ENCODE results near the gene TSHR.

Gene TSHR

DNA sequence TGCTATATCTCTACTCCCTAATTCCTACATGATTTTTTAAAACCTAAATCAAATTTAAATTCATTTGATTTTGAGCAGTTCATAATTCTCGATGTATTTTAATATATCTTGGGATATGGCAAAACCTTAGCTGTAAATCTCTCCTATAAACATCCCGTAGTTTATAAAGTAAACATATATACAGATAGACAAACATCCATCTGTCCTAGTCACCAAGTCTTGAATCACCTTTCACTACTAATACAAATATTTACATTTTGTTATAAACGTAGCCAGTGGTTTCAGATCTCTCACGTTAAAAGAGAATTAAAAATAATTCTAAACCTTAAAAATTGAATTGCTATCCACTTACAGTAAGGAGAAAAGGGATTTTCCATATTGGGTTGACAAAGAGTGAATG, 107.0 kb downstream of the TSHR start:
- Histone ChIP-seq H2BK15ac (ENCODE audit: low read depth, poor library complexity, severe bottlenecking) (no peak overlapping the region), H2BK12ac (ENCODE audit: low read length in 2 of 2) (no peak overlapping the region), H2BK5ac (ENCODE audit: low read depth, low read length, poor library complexity, severe bottlenecking) (no peak overlapping the region), H3K14ac (ENCODE audit: low read length in 2 of 2) (no peak overlapping the region), H3K23ac (ENCODE audit: low read length in 2 of 2) (no peak overlapping the region), H3K4me1 (ENCODE audit: control insufficient read depth, insufficient read depth, low read depth, low read length) (no peaks in the 10 kb centered on the region), H3K18ac (ENCODE audit: low read depth in 1 of 2, low read length in 2 of 2) (no peak overlapping the region), H4K8ac (ENCODE audit: low read length) (no peak overlapping the region), H3K9ac (ENCODE audit: low read length) (no peak overlapping the region), H4K91ac (ENCODE audit: low read length) (no peak overlapping the region), H3K4ac (ENCODE audit: low read depth in 1 of 2, low read length in 2 of 2) (no peak overlapping the region), H3K4me3 (ENCODE audit: insufficient read depth in 1 of 2, low read depth in 1 of 2, low read length in 2 of 2) (no peak overlapping the region), H2AK5ac (ENCODE audit: low read length, severe bottlenecking) (no peak overlapping the region), H3K36me3 (ENCODE audit: control insufficient read depth in 1 of 2, insufficient read depth in 2 of 2, low read depth in 1 of 2, low read length in 2 of 2) (no peaks in the 10 kb centered on the region), H3K9me3 (ENCODE audit: control insufficient read depth, low read length) (no peaks in the 10 kb centered on the region), H3K79me1 (replicated peaks; ENCODE audit: low read length, poor library complexity, severe bottlenecking) (no peaks in the 10 kb centered on the region), H2BK120ac (ENCODE audit: low read depth, low read length) (no peak overlapping the region), H3K27me3 (ENCODE audit: control insufficient read depth in 1 of 2, insufficient read depth in 1 of 2, low read length in 2 of 2) (peaks cover 0 to 6% of the 10 kb centered on the region in 2 experiments), H3K4me2 (ENCODE audit: low read length, poor library complexity, severe bottlenecking) (no peak overlapping the region), H2AFZ (ENCODE audit: low read depth, low read length) (no peak overlapping the region), H3K27ac (ENCODE audit: low read length, poor library complexity, severe bottlenecking) (no peak overlapping the region)
- no peak for DNase-seq
- 90% methylated on average over 1 of the region's 4 CpGs for WGBS

DNA sequence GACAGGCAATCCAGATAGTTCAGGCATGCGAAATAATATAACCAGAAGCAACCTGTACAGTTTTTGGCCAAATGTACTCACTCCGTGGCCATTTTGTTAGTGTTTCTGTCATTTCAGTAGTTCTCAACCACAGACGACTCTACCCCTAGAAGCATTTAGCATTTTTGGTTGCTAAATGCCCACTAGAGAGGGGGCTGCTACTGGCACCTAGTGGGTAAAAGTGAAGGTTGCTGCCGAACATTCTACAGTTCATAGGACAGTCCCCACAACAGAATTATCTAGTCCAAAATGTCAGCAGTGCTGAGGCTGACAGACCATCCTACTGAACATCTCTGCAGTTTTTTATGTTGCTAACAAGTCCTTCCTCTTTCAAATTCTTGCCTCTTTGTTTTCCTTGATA, 107.4 kb downstream of the TSHR start:
- no peak for DNase-seq
- WGBS, result 21% methylated on average over 4 of the region's 4 CpGs
- Histone ChIP-seq H3K79me1 (replicated peaks; ENCODE audit: low read length, poor library complexity, severe bottlenecking) (no peaks in the 10 kb centered on the region), H2BK15ac (ENCODE audit: low read depth, poor library complexity, severe bottlenecking) (no peak overlapping the region), H3K9ac (ENCODE audit: low read length) (no peak overlapping the region), H3K4me2 (ENCODE audit: low read length, poor library complexity, severe bottlenecking) (no peak overlapping the region), H3K27ac (ENCODE audit: low read length, poor library complexity, severe bottlenecking) (no peak overlapping the region), H3K14ac (ENCODE audit: low read length in 2 of 2) (no peak overlapping the region), H3K9me3 (ENCODE audit: control insufficient read depth, low read length) (no peaks in the 10 kb centered on the region), H2AFZ (ENCODE audit: low read depth, low read length) (no peak overlapping the region), H3K4me1 (ENCODE audit: control insufficient read depth, insufficient read depth, low read depth, low read length) (no peaks in the 10 kb centered on the region), H4K91ac (ENCODE audit: low read length) (no peak overlapping the region), H3K4me3 (ENCODE audit: insufficient read depth in 1 of 2, low read depth in 1 of 2, low read length in 2 of 2) (no peak overlapping the region), H2BK12ac (ENCODE audit: low read length in 2 of 2) (no peak overlapping the region), H4K8ac (ENCODE audit: low read length) (no peak overlapping the region), H3K18ac (ENCODE audit: low read depth in 1 of 2, low read length in 2 of 2) (no peak overlapping the region), H2BK5ac (ENCODE audit: low read depth, low read length, poor library complexity, severe bottlenecking) (no peak overlapping the region), H3K23ac (ENCODE audit: low read length in 2 of 2) (no peak overlapping the region), H3K4ac (ENCODE audit: low read depth in 1 of 2, low read length in 2 of 2) (no peak overlapping the region), H2BK120ac (ENCODE audit: low read depth, low read length) (no peak overlapping the region), H3K36me3 (ENCODE audit: control insufficient read depth in 1 of 2, insufficient read depth in 2 of 2, low read depth in 1 of 2, low read length in 2 of 2) (no peaks in the 10 kb centered on the region), H3K27me3 (ENCODE audit: control insufficient read depth in 1 of 2, insufficient read depth in 1 of 2, low read length in 2 of 2) (peaks cover 0 to 6% of the 10 kb centered on the region in 2 experiments), H2AK5ac (ENCODE audit: low read length, severe bottlenecking) (no peak overlapping the region)

DNA sequence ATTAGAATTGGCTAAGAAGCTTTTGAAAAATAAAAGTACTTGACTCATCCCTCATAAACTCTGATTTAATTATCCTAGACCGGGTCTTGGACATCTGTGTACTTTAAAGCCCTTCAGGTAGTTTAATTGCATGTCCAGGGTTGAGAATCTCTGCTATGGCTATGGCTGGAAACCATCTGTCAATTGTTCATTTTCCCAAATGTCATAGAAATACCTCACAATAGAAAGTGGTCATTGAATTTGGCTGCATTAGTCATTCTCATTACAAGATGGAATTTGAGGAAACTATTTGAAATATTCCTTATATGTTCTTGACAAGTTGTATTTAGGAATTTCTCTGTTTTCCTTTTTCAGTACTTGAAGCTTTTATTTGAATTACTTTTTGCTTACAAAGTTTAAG, 111.3 kb downstream of the TSHR start:
- peaks cover 0 to 6% of the 10 kb centered on the region in 2 experiments for H3K27me3 ChIP-seq (ENCODE audit: control insufficient read depth in 1 of 2, insufficient read depth in 1 of 2, low read length in 2 of 2)
- no peak overlapping the region for H2BK5ac ChIP-seq (ENCODE audit: low read depth, low read length, poor library complexity, severe bottlenecking)
- no peak overlapping the region for H3K18ac ChIP-seq (ENCODE audit: low read depth in 1 of 2, low read length in 2 of 2)
- H4K91ac ChIP-seq (ENCODE audit: low read length), result no peak overlapping the region
- H3K4me2 ChIP-seq (ENCODE audit: low read length, poor library complexity, severe bottlenecking), result no peak overlapping the region
- no peak overlapping the region for H3K23ac ChIP-seq (ENCODE audit: low read length in 2 of 2)
- H3K36me3 ChIP-seq (ENCODE audit: control insufficient read depth in 1 of 2, insufficient read depth in 2 of 2, low read depth in 1 of 2, low read length in 2 of 2), result no peaks in the 10 kb centered on the region
- H3K27ac ChIP-seq (ENCODE audit: low read length, poor library complexity, severe bottlenecking), result no peak overlapping the region
- no peak overlapping the region for H2AFZ ChIP-seq (ENCODE audit: low read depth, low read length)
- WGBS, result 60% methylated on average over 1 of the region's 1 CpG
- H2BK15ac ChIP-seq (ENCODE audit: low read depth, poor library complexity, severe bottlenecking), result no peak overlapping the region
- H3K9ac ChIP-seq (ENCODE audit: low read length), result no peak overlapping the region
- no peak for DNase-seq
- H2BK120ac ChIP-seq (ENCODE audit: low read depth, low read length), result no peak overlapping the region
- H2AK5ac ChIP-seq (ENCODE audit: low read length, severe bottlenecking), result no peak overlapping the region
- H2BK12ac ChIP-seq (ENCODE audit: low read length in 2 of 2), result no peak overlapping the region
- H3K79me1 ChIP-seq (replicated peaks; ENCODE audit: low read length, poor library complexity, severe bottlenecking), result no peaks in the 10 kb centered on the region
- H3K4me3 ChIP-seq (ENCODE audit: insufficient read depth in 1 of 2, low read depth in 1 of 2, low read length in 2 of 2), result no peak overlapping the region
- H3K4ac ChIP-seq (ENCODE audit: low read depth in 1 of 2, low read length in 2 of 2), result no peak overlapping the region
- peaks cover 18% of the 10 kb centered on the region for H3K9me3 ChIP-seq (ENCODE audit: control insufficient read depth, low read length)
- no peaks in the 10 kb centered on the region for H3K4me1 ChIP-seq (ENCODE audit: control insufficient read depth, insufficient read depth, low read depth, low read length)
- no peak overlapping the region for H3K14ac ChIP-seq (ENCODE audit: low read length in 2 of 2)
- no peak overlapping the region for H4K8ac ChIP-seq (ENCODE audit: low read length)

DNA sequence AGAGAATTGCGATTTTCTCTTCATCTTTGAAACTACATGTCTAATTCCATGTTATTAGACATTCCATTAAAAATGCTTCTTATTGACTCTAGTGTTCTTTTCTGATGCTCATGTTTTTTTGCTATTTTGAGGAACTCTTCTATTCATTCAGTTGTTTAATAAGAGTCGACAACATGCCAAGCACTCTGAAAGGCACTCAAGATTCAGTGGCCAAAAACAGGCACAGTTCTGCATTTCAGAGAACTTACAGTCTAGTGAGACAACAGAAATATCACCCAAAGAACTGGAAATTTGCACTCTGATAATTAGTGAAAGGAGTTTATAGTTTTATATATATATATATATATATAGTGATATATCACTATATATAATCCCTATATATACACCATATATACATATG, 111.7 kb downstream of the TSHR start:
- H3K4ac ChIP-seq (ENCODE audit: low read depth in 1 of 2, low read length in 2 of 2), result no peak overlapping the region
- peaks cover 23% of the 10 kb centered on the region for H3K9me3 ChIP-seq (ENCODE audit: control insufficient read depth, low read length)
- H2BK120ac ChIP-seq (ENCODE audit: low read depth, low read length), result no peak overlapping the region
- no peak overlapping the region for H3K18ac ChIP-seq (ENCODE audit: low read depth in 1 of 2, low read length in 2 of 2)
- H3K4me3 ChIP-seq (ENCODE audit: insufficient read depth in 1 of 2, low read depth in 1 of 2, low read length in 2 of 2), result no peak overlapping the region
- H3K4me1 ChIP-seq (ENCODE audit: control insufficient read depth, insufficient read depth, low read depth, low read length), result no peaks in the 10 kb centered on the region
- H3K27me3 ChIP-seq (ENCODE audit: control insufficient read depth in 1 of 2, insufficient read depth in 1 of 2, low read length in 2 of 2), result peaks cover 0 to 6% of the 10 kb centered on the region in 2 experiments
- H3K9ac ChIP-seq (ENCODE audit: low read length), result no peak overlapping the region
- H3K14ac ChIP-seq (ENCODE audit: low read length in 2 of 2), result no peak overlapping the region
- H2AK5ac ChIP-seq (ENCODE audit: low read length, severe bottlenecking), result no peak overlapping the region
- no peaks in the 10 kb centered on the region for H3K79me1 ChIP-seq (replicated peaks; ENCODE audit: low read length, poor library complexity, severe bottlenecking)
- H3K27ac ChIP-seq (ENCODE audit: low read length, poor library complexity, severe bottlenecking), result no peak overlapping the region
- WGBS, result 83% methylated on average over 1 of the region's 2 CpGs
- H3K36me3 ChIP-seq (ENCODE audit: control insufficient read depth in 1 of 2, insufficient read depth in 2 of 2, low read depth in 1 of 2, low read length in 2 of 2), result no peaks in the 10 kb centered on the region
- no peak overlapping the region for H4K91ac ChIP-seq (ENCODE audit: low read length)
- H3K4me2 ChIP-seq (ENCODE audit: low read length, poor library complexity, severe bottlenecking), result no peak overlapping the region
- DNase-seq, result no peak
- H2BK12ac ChIP-seq (ENCODE audit: low read length in 2 of 2), result no peak overlapping the region
- no peak overlapping the region for H3K23ac ChIP-seq (ENCODE audit: low read length in 2 of 2)
- H2BK5ac ChIP-seq (ENCODE audit: low read depth, low read length, poor library complexity, severe bottlenecking), result no peak overlapping the region
- no peak overlapping the region for H2AFZ ChIP-seq (ENCODE audit: low read depth, low read length)
- no peak overlapping the region for H2BK15ac ChIP-seq (ENCODE audit: low read depth, poor library complexity, severe bottlenecking)
- no peak overlapping the region for H4K8ac ChIP-seq (ENCODE audit: low read length)

All from mesenchymal stem cell (in vitro differentiated cells and primary cell).